Activated CD4-positive, alpha-beta T cell treated with anti-CD3 and anti-CD28 coated beads, Interleukin-2, amount 10 ng/mL, durations not matched to agents 24 days and 14 days (primary cell): ENCODE results near the gene NCS1. TPM values are rescaled to one million over a fixed set of nuclear protein-coding genes. Genes with fewer than 3 reads are reported as not detected.

Source experiments
- DNase-seq: peaks from one replicate; pipeline ENCODE4 v3.0.0; 2022
- H3K27ac Mint-ChIP-seq: one replicate; pipeline ENCODE4 v1.8.0; 2022; ENCODE audit warnings: mild to moderate bottlenecking, mixed read lengths
- H3K27me3 Mint-ChIP-seq: one replicate; pipeline ENCODE4 v1.8.0; 2022; ENCODE audit warnings: mixed read lengths
- H3K36me3 Mint-ChIP-seq: one replicate; pipeline ENCODE4 v1.8.0; 2022; ENCODE audit warnings: low read depth, mild to moderate bottlenecking, mixed read lengths
- H3K4me1 Mint-ChIP-seq: one replicate; pipeline ENCODE4 v1.8.0; 2021; ENCODE audit warnings: mixed read lengths
- H3K4me3 Mint-ChIP-seq: one replicate; pipeline ENCODE4 v1.8.0; 2022; ENCODE audit warnings: mild to moderate bottlenecking, moderate library complexity, mixed read lengths
- H3K9me3 Mint-ChIP-seq: one replicate; pipeline ENCODE4 v1.8.0; 2021; ENCODE audit warnings: mixed read lengths
- intact Hi-C: fragments of 100-400 bp; cut with micrococcal nuclease; formaldehyde crosslinking; loops from one replicate; pipeline ENCODE4 v1.15.1; 2023
- total RNA-seq: library from RNA; stranded (reverse); gene quantifications from 2 replicates; pipeline ENCODE4 v1.2.3, GENCODE V29; 2022

Gene NCS1
- total RNA-seq, 1 donor from 2014 or later, result 5.4 TPM

- Mint-ChIP-seq H3K36me3 (no peaks in the 10 kb centered on the region), H3K4me1 (peaks cover 2% of the 10 kb centered on the region), H3K27me3 (no peaks in the 10 kb centered on the region), H3K27ac (no peak overlapping the region), H3K9me3 (no peaks in the 10 kb centered on the region), H3K4me3 (no peak overlapping the region)
- intact Hi-C loops, result no loop called here
- no peak for DNase-seq
These were observed 14.8 kb downstream of the NCS1 start for GRCh38 chr9:130186839-130187522.

GRCh38 chr9:130187523-130187846 is 15.3 kb downstream of the NCS1 start:
- H3K27me3 Mint-ChIP-seq, result no peaks in the 10 kb centered on the region
- H3K36me3 Mint-ChIP-seq, result no peaks in the 10 kb centered on the region
- no peak overlapping the region for H3K27ac Mint-ChIP-seq
- intact Hi-C loops, result no loop called here
- no peaks in the 10 kb centered on the region for H3K9me3 Mint-ChIP-seq
- no peak for DNase-seq
- peaks cover 2% of the 10 kb centered on the region for H3K4me1 Mint-ChIP-seq
- H3K4me3 Mint-ChIP-seq, result no peak overlapping the region

- Mint-ChIP-seq H3K4me3 (no peak overlapping the region), H3K9me3 (no peaks in the 10 kb centered on the region), H3K27me3 (no peaks in the 10 kb centered on the region), H3K4me1 (no peaks in the 10 kb centered on the region), H3K36me3 (no peaks in the 10 kb centered on the region), H3K27ac (no peak overlapping the region)
- no peak for DNase-seq
- intact Hi-C loops, result no loop called here
These were observed 16.8 kb downstream of the NCS1 start for GRCh38 chr9:130188860-130189481.

GRCh38 chr9:130189840-130190239 is 17.6 kb downstream of the NCS1 start:
- Mint-ChIP-seq H3K36me3 (no peaks in the 10 kb centered on the region), H3K9me3 (no peaks in the 10 kb centered on the region), H3K4me1 (no peaks in the 10 kb centered on the region), H3K4me3 (no peak overlapping the region), H3K27ac (no peak overlapping the region), H3K27me3 (no peaks in the 10 kb centered on the region)
- DNase-seq, result no peak
- intact Hi-C loops, result no loop called here

- Mint-ChIP-seq H3K27ac (no peak overlapping the region), H3K27me3 (no peaks in the 10 kb centered on the region)
- intact Hi-C loops, result no loop called here
These were observed 19.0 kb downstream of the NCS1 start for GRCh38 chr9:130191068-130191748.

GRCh38 chr9:130191749-130192120 is 19.5 kb downstream of the NCS1 start:
- Mint-ChIP-seq H3K4me3 (no peak overlapping the region), H3K36me3 (no peaks in the 10 kb centered on the region), H3K9me3 (no peaks in the 10 kb centered on the region), H3K27me3 (no peaks in the 10 kb centered on the region), H3K27ac (no peak overlapping the region), H3K4me1 (no peaks in the 10 kb centered on the region)
- DNase-seq, result no peak
- intact Hi-C loops, result no loop called here

More at GRCh38 chr9:130191068-130191748, 19.0 kb downstream of the NCS1 start:
- DNase-seq, result no peak
- H3K4me1 Mint-ChIP-seq, result no peaks in the 10 kb centered on the region
- H3K36me3 Mint-ChIP-seq, result no peaks in the 10 kb centered on the region
- no peak overlapping the region for H3K4me3 Mint-ChIP-seq
- no peaks in the 10 kb centered on the region for H3K9me3 Mint-ChIP-seq

GRCh38 chr9:130192382-130192999 is 20.3 kb downstream of the NCS1 start:
- no peak for DNase-seq
- Mint-ChIP-seq H3K4me3 (no peak overlapping the region), H3K27me3 (no peaks in the 10 kb centered on the region), H3K9me3 (no peaks in the 10 kb centered on the region), H3K4me1 (no peaks in the 10 kb centered on the region), H3K36me3 (no peaks in the 10 kb centered on the region), H3K27ac (no peak overlapping the region)
- intact Hi-C loops, result no loop called here

GRCh38 chr9:130193103-130193502 is 20.9 kb downstream of the NCS1 start:
- no peaks in the 10 kb centered on the region for H3K36me3 Mint-ChIP-seq
- H3K4me1 Mint-ChIP-seq, result no peaks in the 10 kb centered on the region
- H3K27me3 Mint-ChIP-seq, result no peaks in the 10 kb centered on the region
- DNase-seq, result no peak
- no peak overlapping the region for H3K4me3 Mint-ChIP-seq
- H3K9me3 Mint-ChIP-seq, result no peaks in the 10 kb centered on the region
- no peak overlapping the region for H3K27ac Mint-ChIP-seq
- intact Hi-C loops, result no loop called here

GRCh38 chr9:130193531-130194377 is 21.6 kb downstream of the NCS1 start:
- H3K27me3 Mint-ChIP-seq, result no peaks in the 10 kb centered on the region
- no peaks in the 10 kb centered on the region for H3K36me3 Mint-ChIP-seq
- no peak overlapping the region for H3K4me3 Mint-ChIP-seq
- H3K27ac Mint-ChIP-seq, result no peak overlapping the region
- H3K9me3 Mint-ChIP-seq, result no peaks in the 10 kb centered on the region
- no peak for DNase-seq
- H3K4me1 Mint-ChIP-seq, result no peaks in the 10 kb centered on the region
- intact Hi-C loops, result no loop called here

- intact Hi-C loops, result no loop called here
- no peak overlapping the region for H3K4me3 Mint-ChIP-seq
- H3K9me3 Mint-ChIP-seq, result no peaks in the 10 kb centered on the region
- no peaks in the 10 kb centered on the region for H3K27me3 Mint-ChIP-seq
- H3K36me3 Mint-ChIP-seq, result no peaks in the 10 kb centered on the region
- H3K4me1 Mint-ChIP-seq, result no peaks in the 10 kb centered on the region
- DNase-seq, result no peak
- H3K27ac Mint-ChIP-seq, result no peak overlapping the region
These were observed 22.3 kb downstream of the NCS1 start for GRCh38 chr9:130194378-130194932.

GRCh38 chr9:130195638-130196037 is 23.4 kb downstream of the NCS1 start:
- intact Hi-C loops, result no loop called here
- Mint-ChIP-seq H3K27ac (no peak overlapping the region), H3K9me3 (no peaks in the 10 kb centered on the region), H3K36me3 (no peaks in the 10 kb centered on the region), H3K4me1 (no peaks in the 10 kb centered on the region), H3K27me3 (no peaks in the 10 kb centered on the region), H3K4me3 (no peak overlapping the region)
- no peak for DNase-seq

GRCh38 chr9:130196643-130197042 is 24.4 kb downstream of the NCS1 start:
- H3K9me3 Mint-ChIP-seq, result no peaks in the 10 kb centered on the region
- no peak overlapping the region for H3K4me3 Mint-ChIP-seq
- no peaks in the 10 kb centered on the region for H3K27me3 Mint-ChIP-seq
- DNase-seq, result no peak
- intact Hi-C loops, result no loop called here
- no peaks in the 10 kb centered on the region for H3K4me1 Mint-ChIP-seq
- no peak overlapping the region for H3K27ac Mint-ChIP-seq
- H3K36me3 Mint-ChIP-seq, result no peaks in the 10 kb centered on the region

- no peaks in the 10 kb centered on the region for H3K4me1 Mint-ChIP-seq
- intact Hi-C loops, result no loop called here
- no peak overlapping the region for H3K27ac Mint-ChIP-seq
- no peaks in the 10 kb centered on the region for H3K36me3 Mint-ChIP-seq
- H3K9me3 Mint-ChIP-seq, result no peaks in the 10 kb centered on the region
- no peak for DNase-seq
- no peak overlapping the region for H3K4me3 Mint-ChIP-seq
- no peaks in the 10 kb centered on the region for H3K27me3 Mint-ChIP-seq
These were observed 25.2 kb downstream of the NCS1 start for GRCh38 chr9:130197386-130197785.
